ENCODE data around the gene DIO3. TPM values are rescaled to one million over a fixed set of nuclear protein-coding genes. Genes with fewer than 3 reads are reported as not detected.

DIO3 gene
- total RNA-seq, 1 donor: not detected

- no peak for TF ChIP-seq CTCF (IDR thresholded peaks at IDR 0.05; ENCODE audit: insufficient read depth, low read depth, low read length)
- no peak for DNase-seq (ENCODE audit: low read depth)
- no peak overlapping the region for H3K4me3 ChIP-seq (ENCODE audit: low read depth, low read length)
Observed at GRCh38 chr14:101591121-101591520, 29.8 kb downstream of the DIO3 start.

- H3K4me3 ChIP-seq (ENCODE audit: low read depth, low read length): no peak overlapping the region
- no peak for TF ChIP-seq CTCF (IDR thresholded peaks at IDR 0.05; ENCODE audit: insufficient read depth, low read depth, low read length)
- no peak for DNase-seq (ENCODE audit: low read depth)
Observed at GRCh38 chr14:101591582-101591981, 30.3 kb downstream of the DIO3 start.

- H3K4me3 ChIP-seq (ENCODE audit: low read depth, low read length): no peak overlapping the region
- no peak for DNase-seq (ENCODE audit: low read depth)
- no peak for TF ChIP-seq CTCF (IDR thresholded peaks at IDR 0.05; ENCODE audit: insufficient read depth, low read depth, low read length)
Observed at GRCh38 chr14:101593411-101594238, 32.3 kb downstream of the DIO3 start.

- no peak overlapping the region for H3K4me3 ChIP-seq (ENCODE audit: low read depth, low read length)
- TF ChIP-seq CTCF (IDR thresholded peaks at IDR 0.05; ENCODE audit: insufficient read depth, low read depth, low read length): no peak
- DNase-seq (ENCODE audit: low read depth): no peak
Observed at GRCh38 chr14:101594511-101595148, 33.3 kb downstream of the DIO3 start.

- TF ChIP-seq CTCF (IDR thresholded peaks at IDR 0.05; ENCODE audit: insufficient read depth, low read depth, low read length): no peak
- no peak for DNase-seq (ENCODE audit: low read depth)
- H3K4me3 ChIP-seq (ENCODE audit: low read depth, low read length): no peak overlapping the region
Observed at GRCh38 chr14:101595349-101595748, 34.1 kb downstream of the DIO3 start.

GRCh38 chr14:101595887-101596721 lies 34.8 kb downstream of the DIO3 start:
- no peak for DNase-seq (ENCODE audit: low read depth)
- no peak overlapping the region for H3K4me3 ChIP-seq (ENCODE audit: low read depth, low read length)

More at GRCh38 chr14:101595887-101596721, 34.8 kb downstream of the DIO3 start:
- TF ChIP-seq CTCF (IDR thresholded peaks at IDR 0.05; ENCODE audit: insufficient read depth, low read depth, low read length): no peak
